CD14-positive monocyte (primary cell): ENCODE measurements around the gene RGL1. TPM values are rescaled to one million over a fixed set of nuclear protein-coding genes. Genes with fewer than 3 reads are reported as not detected.

ENCODE experiments used
- DNase-seq, 3 donors: peaks; one replicate each; pipeline ENCODE4 v3.0.0-alpha.2; 2011 to 2022
- H2AFZ ChIP-seq: 2 replicates; pipeline ENCODE4 v1.6.0; 2012; ENCODE audit warnings: mild to moderate bottlenecking, low read depth, low read length, inconsistent platforms; ENCODE audit not compliant: insufficient read depth, poor library complexity, severe bottlenecking
- H3K27ac ChIP-seq, 2 donors: 1 replicate in 1 of 2; 2 replicates in 1 of 2; pipeline ENCODE4 v1.5.1; 2012 to 2013; ENCODE audit warnings: low read length in 2 of 2, control low read depth in 1 of 2, inconsistent platforms in 1 of 2, low read depth in 1 of 2, mild to moderate bottlenecking in 1 of 2
- H3K27me3 ChIP-seq, 2 donors: one replicate each; pipeline versions ENCODE4 v1.6.0 to v1.6.1; 2011 to 2013; ENCODE audit warnings: low read length in 2 of 2; ENCODE audit not compliant: control insufficient read depth in 2 of 2, insufficient read depth in 2 of 2
- H3K36me3 ChIP-seq, 2 donors: replicated peaks in 1 of 2; 1 replicate in 1 of 2; 2 replicates in 1 of 2; pipeline versions ENCODE4 v1.5.1 to v1.6.1; 2012 to 2013; ENCODE audit warnings: low read length in 2 of 2, control low read depth in 1 of 2, inconsistent platforms in 1 of 2, mild to moderate bottlenecking in 1 of 2; ENCODE audit not compliant: insufficient read depth in 2 of 2, control insufficient read depth in 1 of 2
- H3K4me1 ChIP-seq, 2 donors: 1 replicate in 1 of 2; 2 replicates in 1 of 2; pipeline versions ENCODE4 v1.5.1 to v1.6.1; 2012 to 2013; ENCODE audit warnings: low read length in 2 of 2, control low read depth in 1 of 2, inconsistent platforms in 1 of 2, mild to moderate bottlenecking in 1 of 2, moderate library complexity in 1 of 2; ENCODE audit not compliant: insufficient read depth in 2 of 2, control insufficient read depth in 1 of 2
- H3K4me2 ChIP-seq: replicated peaks from 2 replicates; pipeline ENCODE3; 2012; ENCODE audit warnings: low read length, moderate library complexity, mild to moderate bottlenecking; ENCODE audit not compliant: poor library complexity, severe bottlenecking; ENCODE audit errors: extremely low read depth
- H3K4me3 ChIP-seq, 3 experiments: fragments of 200-600 bp in 1 of 3; sonication (generic) in 1 of 3; replicated peaks in 1 of 3; 1 replicate in 2 of 3; 2 replicates in 1 of 3; pipeline ENCODE4 v1.5.1; 2011 to 2013; ENCODE audit warnings: low read length in 3 of 3, mild to moderate bottlenecking in 3 of 3, control low read depth in 2 of 3, low read depth in 2 of 3, inconsistent platforms in 1 of 3, moderate library complexity in 1 of 3
- H3K79me2 ChIP-seq: 2 replicates; pipeline ENCODE4 v1.6.0; 2012; ENCODE audit warnings: mild to moderate bottlenecking, control low read depth, inconsistent platforms, low read length, moderate library complexity; ENCODE audit not compliant: insufficient read depth
- H3K9ac ChIP-seq: 2 replicates; pipeline ENCODE4 v1.6.0; 2017; ENCODE audit warnings: low read length, mild to moderate bottlenecking; ENCODE audit not compliant: insufficient read depth, poor library complexity, severe bottlenecking
- H3K9me3 ChIP-seq, 2 donors: replicated peaks in 1 of 2; 1 replicate in 1 of 2; 2 replicates in 1 of 2; pipeline versions ENCODE4 v1.5.1 to v1.6.1; 2012 to 2013; ENCODE audit warnings: low read length in 2 of 2, control low read depth in 1 of 2; ENCODE audit not compliant: control insufficient read depth in 1 of 2, insufficient read depth in 1 of 2
- H4K20me1 ChIP-seq: 2 replicates; pipeline ENCODE4 v1.6.0; 2012; ENCODE audit warnings: mild to moderate bottlenecking, low read length, control low read depth, moderate library complexity; ENCODE audit not compliant: insufficient read depth
- H3K27ac Mint-ChIP-seq, 7 donors: one replicate each; pipeline ENCODE4 v1.8.0; 2020; ENCODE audit warnings: mild to moderate bottlenecking in 7 of 7, mixed read lengths in 7 of 7, moderate library complexity in 6 of 7, inconsistent platforms in 2 of 7
- H3K27me3 Mint-ChIP-seq, 3 donors: one replicate each; pipeline ENCODE4 v1.8.0; 2021 to 2022; ENCODE audit warnings: low read depth in 3 of 3, mild to moderate bottlenecking in 3 of 3, mixed read lengths in 3 of 3, moderate library complexity in 3 of 3, inconsistent platforms in 1 of 3
- H3K36me3 Mint-ChIP-seq, 2 donors: one replicate each; pipeline ENCODE4 v1.8.0; 2020; ENCODE audit warnings: mixed read lengths in 2 of 2, inconsistent platforms in 1 of 2, mild to moderate bottlenecking in 1 of 2
- H3K4me1 Mint-ChIP-seq: one replicate; pipeline ENCODE4 v1.8.0; 2020; ENCODE audit warnings: mild to moderate bottlenecking, mixed read lengths
- H3K4me3 Mint-ChIP-seq, 2 donors: one replicate each; pipeline ENCODE4 v1.8.0; 2020; ENCODE audit warnings: mild to moderate bottlenecking in 2 of 2, mixed read lengths in 2 of 2, moderate library complexity in 1 of 2
- H3K9me3 Mint-ChIP-seq, 7 donors: one replicate each; pipeline ENCODE4 v1.8.0; 2020 to 2022; ENCODE audit warnings: mixed read lengths in 7 of 7, mild to moderate bottlenecking in 6 of 7, moderate library complexity in 6 of 7, inconsistent platforms in 2 of 7
- whole genome bisulfite sequencing: methylation state at CpG from one replicate; pipeline ENCODE4 v1.1.5; 2013; ENCODE audit warnings: missing lambda C conversion rate; ENCODE audit not compliant: insufficient coverage; 5-methylcytosine and 5-hydroxymethylcytosine counted together
- intact Hi-C, 2 donors: fragments of 100-400 bp; cut with micrococcal nuclease; formaldehyde crosslinking; loops; one replicate each; pipeline versions ENCODE4 v1.15.0 to v1.15.1; 2023
- polyA plus RNA-seq, 3 donors: library from polyadenylated mRNA; depleted of rRNA in 1 of 3; unstranded in 2 of 3; stranded (reverse) in 1 of 3; fragments of 300-500 nt in 2 of 3; fragments of >200 nt in 1 of 3; fragmentation: Illumina TruSeq in 2 of 3; gene quantifications; 1 replicate in 2 of 3; 2 replicates in 1 of 3; pipeline ENCODE4 v1.2.3, GENCODE V29; 2012 to 2021
- TF ChIP-seq, protein P1 (sequence below): fragments of 200-600 bp; IDR thresholded peaks from one replicate; pipeline ENCODE4 v1.8.0; 2022; ENCODE audit warnings: antibody characterized with exemption, mild to moderate bottlenecking

The RGL1 gene
- polyA plus RNA-seq, 3 donors: 1.2 to 3.3 (median 2.0) TPM

DNA sequence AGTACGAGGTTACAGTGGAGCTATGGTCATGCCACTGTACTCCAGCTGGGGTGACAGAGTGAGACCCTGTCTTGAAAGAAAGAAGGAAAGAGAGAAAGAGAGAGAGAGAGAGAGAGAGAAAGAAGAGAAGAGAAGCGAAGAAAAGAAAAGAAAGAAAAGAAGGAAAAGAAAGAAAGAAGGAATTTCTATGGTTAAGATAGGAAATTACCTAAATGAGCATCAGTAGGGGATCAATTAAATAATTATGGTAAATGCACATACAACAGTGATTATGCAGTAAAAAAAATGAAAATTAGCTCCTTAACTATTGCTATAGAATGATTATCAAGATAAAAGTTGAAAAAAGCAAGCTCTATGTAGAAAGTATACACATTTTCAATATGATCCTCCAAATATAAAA lies 172.8 kb downstream of the RGL1 start:
- no peak overlapping the region for H3K4me3 Mint-ChIP-seq
- peaks cover 0 to 1% (median 0%) of the 10 kb centered on the region in 7 donors for H3K9me3 Mint-ChIP-seq
- TF ChIP-seq, protein P1, sequence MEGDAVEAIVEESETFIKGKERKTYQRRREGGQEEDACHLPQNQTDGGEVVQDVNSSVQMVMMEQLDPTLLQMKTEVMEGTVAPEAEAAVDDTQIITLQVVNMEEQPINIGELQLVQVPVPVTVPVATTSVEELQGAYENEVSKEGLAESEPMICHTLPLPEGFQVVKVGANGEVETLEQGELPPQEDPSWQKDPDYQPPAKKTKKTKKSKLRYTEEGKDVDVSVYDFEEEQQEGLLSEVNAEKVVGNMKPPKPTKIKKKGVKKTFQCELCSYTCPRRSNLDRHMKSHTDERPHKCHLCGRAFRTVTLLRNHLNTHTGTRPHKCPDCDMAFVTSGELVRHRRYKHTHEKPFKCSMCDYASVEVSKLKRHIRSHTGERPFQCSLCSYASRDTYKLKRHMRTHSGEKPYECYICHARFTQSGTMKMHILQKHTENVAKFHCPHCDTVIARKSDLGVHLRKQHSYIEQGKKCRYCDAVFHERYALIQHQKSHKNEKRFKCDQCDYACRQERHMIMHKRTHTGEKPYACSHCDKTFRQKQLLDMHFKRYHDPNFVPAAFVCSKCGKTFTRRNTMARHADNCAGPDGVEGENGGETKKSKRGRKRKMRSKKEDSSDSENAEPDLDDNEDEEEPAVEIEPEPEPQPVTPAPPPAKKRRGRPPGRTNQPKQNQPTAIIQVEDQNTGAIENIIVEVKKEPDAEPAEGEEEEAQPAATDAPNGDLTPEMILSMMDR: no peak
- H3K27me3 Mint-ChIP-seq: no peaks in the 10 kb centered on the region
- Histone ChIP-seq H3K4me3 (no peak overlapping the region), H3K4me1 (no peaks in the 10 kb centered on the region), H3K4me2 (no peak overlapping the region), H3K36me3 (no peaks in the 10 kb centered on the region), H2AFZ (no peak overlapping the region), H3K79me2 (no peaks in the 10 kb centered on the region), H3K9ac (no peak overlapping the region), H3K27ac (no peak overlapping the region), H4K20me1 (no peaks in the 10 kb centered on the region), H3K27me3 (no peaks in the 10 kb centered on the region), H3K9me3 (no peaks in the 10 kb centered on the region)
- H3K36me3 Mint-ChIP-seq: no peaks in the 10 kb centered on the region
- no peak overlapping the region for H3K27ac Mint-ChIP-seq
- WGBS: 86% methylated on average over 1 of the region's 2 CpGs
- intact Hi-C loops: no loop called here
- DNase-seq: no peak
- H3K4me1 Mint-ChIP-seq: peaks cover 4% of the 10 kb centered on the region

Other genes starting within 250 kb of the RGL1 start
- gene NCF2, start 214.7 kb upstream of the RGL1 start, polyA plus RNA-seq: 100 to 1,000 TPM; 509 to 697 (median 557) TPM
- 1,000 to 10,000 TPM in 2 of 3 donors, 100 to 1,000 TPM in 1; 110 to 1,089 (median 1,064) TPM for gene ARPC5, start 169.3 kb upstream of the RGL1 start, polyA plus RNA-seq
- gene APOBEC4, start 151.8 kb upstream of the RGL1 start, polyA plus RNA-seq: not detected
- gene COLGALT2, start 232.6 kb downstream of the RGL1 start, polyA plus RNA-seq: under 1 TPM in 1 of 3 donors, not detected in 2; 0.05 TPM
- gene TSEN15, start 246.6 kb downstream of the RGL1 start, polyA plus RNA-seq: 10 to 100 TPM; 11.8 to 29.4 (median 23.4) TPM